ENCODE data around the gene ACIN1. TPM values are rescaled to one million over a fixed set of nuclear protein-coding genes. Genes with fewer than 3 reads are reported as not detected.

The ACIN1 gene
- total and polyA plus RNA-seq, 10 of the 15 experiments (the other 5 are each of a cell fraction or from before 2014, with no cell fraction given), result 4.3 to 148 (median 93.4) TPM

GRCh38 chr14:23052182-23052623 lies 42.7 kb downstream of the ACIN1 start (continued):
- TF ChIP-seq HSF1 (IDR thresholded peaks at IDR 0.05; ENCODE audit: low read depth, low read length), result no peak
- no peak for TF ChIP-seq POLR2A (IDR thresholded peaks at IDR 0.05; ENCODE audit: low read depth, low read length)
- TF ChIP-seq CEBPZ (IDR thresholded peaks at IDR 0.05; ENCODE audit: low read depth, low read length), result no peak
- TF ChIP-seq ZNF622 (IDR thresholded peaks at IDR 0.05), result no peak

- no TSS peak for BruUV-seq (replicated peaks)
- no peaks in the 10 kb centered on the region for H3K79me2 ChIP-seq (ENCODE audit: control insufficient read depth, insufficient read depth, low read length)
- ChIA-PET CTCF (interaction anchor here (0.9 to 18.3 kb wide), 6 partner anchors 11 to 122 kb away, joined by 3 to 853 read pairs (median 4); partner anchors contain the start of gene AJUBA), RAD21 (ENCODE audit: unreplicated experiment) (interaction anchor here (0.6 to 10.8 kb wide), 4 partner anchors 57 to 234 kb away, joined by 3 to 224 read pairs (median 11); partner anchors contain the start of gene AJUBA), POLR2A (interaction anchor here (1.0 to 2.7 kb wide), 2 partner anchors 45 to 55 kb away, joined by 3 to 8 read pairs; no protein-coding TSS in a partner anchor), SMC1A (ENCODE audit: uncharacterized antibody, unreplicated experiment) (interaction anchor here (1.0 to 6.7 kb wide), 5 partner anchors 18 to 66 kb away, joined by 3 to 77 read pairs (median 4); no protein-coding TSS in a partner anchor)
- 36% methylated on average over 5 of the region's 5 CpGs for WGBS (ENCODE audit: insufficient coverage, insufficient replicate concordance, low lambda C conversion rate, missing lambda C conversion rate)
- no peak overlapping the region for H3K4me3 ChIP-seq
- no peak for ATAC-seq
- no peak overlapping the region for H2AFZ ChIP-seq (ENCODE audit: control insufficient read depth, low read depth, low read length)
- no peak overlapping the region for H3K9ac ChIP-seq (ENCODE audit: control insufficient read depth, insufficient read depth, low read length)
- no peak for DNase-seq (ENCODE audit: low read depth, low spot score)
- H3K27me3 ChIP-seq (replicated peaks in 1 of 2; ENCODE audit: control insufficient read depth in 2 of 2, insufficient read depth in 2 of 2, low read length in 1 of 2), result no peaks in the 10 kb centered on the region
- H3K27ac ChIP-seq (ENCODE audit: control insufficient read depth, insufficient read depth), result no peak overlapping the region
- peaks cover 6% of the 10 kb centered on the region for H3K4me1 ChIP-seq (ENCODE audit: control insufficient read depth, insufficient read depth, low read length)
- no peaks in the 10 kb centered on the region for H3K36me3 ChIP-seq (ENCODE audit: control insufficient read depth in 2 of 2, insufficient read depth in 2 of 2, low read length in 1 of 2)
- intact Hi-C loops (cut with micrococcal nuclease; ENCODE audit: unreplicated experiment), result no loop called here
- H4K20me1 ChIP-seq (ENCODE audit: control insufficient read depth, insufficient read depth), result no peaks in the 10 kb centered on the region
- H3K4me2 ChIP-seq (ENCODE audit: control insufficient read depth, insufficient read depth), result no peak overlapping the region
- no peaks in the 10 kb centered on the region for H3K9me3 ChIP-seq (replicated peaks; ENCODE audit: control insufficient read depth, insufficient read depth, low read length)
- FAIRE-seq, result no peak
- in situ Hi-C loops (cut with MboI), result loop anchor here (5.0 kb wide), 1 partner anchor 59 kb away; no protein-coding TSS in a partner anchor
- TF ChIP-seq RUNX3 (IDR thresholded peaks at IDR 0.05; ENCODE audit: low read length) (no peak), TAF1 (IDR thresholded peaks at IDR 0.05; ENCODE audit: borderline replicate concordance, low read depth, low read length) (no peak), HCFC1 (IDR thresholded peaks at IDR 0.05; ENCODE audit: low read length) (no peak), TCF7 (IDR thresholded peaks at IDR 0.05; ENCODE audit: borderline replicate concordance) (no peak), CTCF (IDR thresholded peaks at IDR 0.05 in 2 of 3, conservative IDR thresholded peaks at IDR 0.05 in 1 of 3; ENCODE audit: control insufficient read depth in 2 of 3, extremely low read depth in 1 of 3, insufficient read depth in 1 of 3, low read depth in 3 of 3, low read length in 3 of 3) (no peak), CREB1 (IDR thresholded peaks at IDR 0.05; ENCODE audit: low read depth) (no peak)
These were observed 43.5 kb downstream of the ACIN1 start for GRCh38 chr14:23051141-23052057.

Data from GM12878 (cell line).